ENCODE measurements around the gene C2orf80. TPM values are rescaled to one million over a fixed set of nuclear protein-coding genes. Genes with fewer than 3 reads are reported as not detected.

The C2orf80 gene
- total RNA-seq, 2 donors from 2014 or later = 0.55 TPM; not detected in 1

DNA sequence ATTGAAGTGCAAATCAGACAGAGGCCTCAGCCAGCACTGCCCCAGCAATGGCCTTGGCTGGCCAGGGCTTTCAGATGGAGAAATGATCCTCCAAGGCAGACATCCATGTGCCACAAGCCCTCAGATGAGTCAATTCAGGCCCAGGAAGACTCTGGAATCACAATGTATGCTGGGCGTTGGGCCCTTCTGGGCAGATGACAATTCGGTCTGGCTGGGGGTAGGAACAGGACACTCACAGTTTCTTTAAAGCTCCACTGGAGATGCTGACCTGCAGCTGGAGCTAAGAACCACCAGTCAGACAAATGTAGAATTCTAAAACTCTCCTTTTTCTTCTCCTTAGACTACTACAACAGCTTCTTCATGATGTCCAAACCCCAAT, 53.1 kb downstream of the C2orf80 start:
- DNase-seq = no peak
- no peak overlapping the region for H3K4me3 ChIP-seq (ENCODE audit: low read length)
- H3K36me3 ChIP-seq (ENCODE audit: control insufficient read depth, insufficient read depth, low read length) = no peaks in the 10 kb centered on the region
- Mint-ChIP-seq H3K36me3 (ENCODE audit: low read depth) (peaks cover 8% of the 10 kb centered on the region), H3K27ac (no peak overlapping the region), H3K9me3 (peaks cover 44% of the 10 kb centered on the region), H3K4me3 (no peak overlapping the region), H3K27me3 (ENCODE audit: insufficient read depth) (no peaks in the 10 kb centered on the region), H3K4me1 (peaks cover 8% of the 10 kb centered on the region)
- no peaks in the 10 kb centered on the region for H3K27me3 ChIP-seq (ENCODE audit: control insufficient read depth, insufficient read depth, low read length, poor library complexity, severe bottlenecking)
- H3K27ac ChIP-seq (ENCODE audit: low read depth, low read length) = no peak overlapping the region
- no peaks in the 10 kb centered on the region for H3K4me1 ChIP-seq (ENCODE audit: control insufficient read depth, insufficient read depth, low read length)
- TF ChIP-seq, protein P1, sequence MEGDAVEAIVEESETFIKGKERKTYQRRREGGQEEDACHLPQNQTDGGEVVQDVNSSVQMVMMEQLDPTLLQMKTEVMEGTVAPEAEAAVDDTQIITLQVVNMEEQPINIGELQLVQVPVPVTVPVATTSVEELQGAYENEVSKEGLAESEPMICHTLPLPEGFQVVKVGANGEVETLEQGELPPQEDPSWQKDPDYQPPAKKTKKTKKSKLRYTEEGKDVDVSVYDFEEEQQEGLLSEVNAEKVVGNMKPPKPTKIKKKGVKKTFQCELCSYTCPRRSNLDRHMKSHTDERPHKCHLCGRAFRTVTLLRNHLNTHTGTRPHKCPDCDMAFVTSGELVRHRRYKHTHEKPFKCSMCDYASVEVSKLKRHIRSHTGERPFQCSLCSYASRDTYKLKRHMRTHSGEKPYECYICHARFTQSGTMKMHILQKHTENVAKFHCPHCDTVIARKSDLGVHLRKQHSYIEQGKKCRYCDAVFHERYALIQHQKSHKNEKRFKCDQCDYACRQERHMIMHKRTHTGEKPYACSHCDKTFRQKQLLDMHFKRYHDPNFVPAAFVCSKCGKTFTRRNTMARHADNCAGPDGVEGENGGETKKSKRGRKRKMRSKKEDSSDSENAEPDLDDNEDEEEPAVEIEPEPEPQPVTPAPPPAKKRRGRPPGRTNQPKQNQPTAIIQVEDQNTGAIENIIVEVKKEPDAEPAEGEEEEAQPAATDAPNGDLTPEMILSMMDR (conservative IDR thresholded peaks at IDR 0.05) = no peak
- WGBS, 2 experiments (ENCODE audit: insufficient coverage in 1 of 2, insufficient read length in 1 of 2) = 87 to 100% methylated on average over 2 of the region's 2 CpGs
- peaks cover 50% of the 10 kb centered on the region for H3K9me3 ChIP-seq (ENCODE audit: control insufficient read depth, low read length)
- H3K9ac ChIP-seq (ENCODE audit: extremely low read depth, low read length, poor library complexity, severe bottlenecking) = no peak overlapping the region

DNA sequence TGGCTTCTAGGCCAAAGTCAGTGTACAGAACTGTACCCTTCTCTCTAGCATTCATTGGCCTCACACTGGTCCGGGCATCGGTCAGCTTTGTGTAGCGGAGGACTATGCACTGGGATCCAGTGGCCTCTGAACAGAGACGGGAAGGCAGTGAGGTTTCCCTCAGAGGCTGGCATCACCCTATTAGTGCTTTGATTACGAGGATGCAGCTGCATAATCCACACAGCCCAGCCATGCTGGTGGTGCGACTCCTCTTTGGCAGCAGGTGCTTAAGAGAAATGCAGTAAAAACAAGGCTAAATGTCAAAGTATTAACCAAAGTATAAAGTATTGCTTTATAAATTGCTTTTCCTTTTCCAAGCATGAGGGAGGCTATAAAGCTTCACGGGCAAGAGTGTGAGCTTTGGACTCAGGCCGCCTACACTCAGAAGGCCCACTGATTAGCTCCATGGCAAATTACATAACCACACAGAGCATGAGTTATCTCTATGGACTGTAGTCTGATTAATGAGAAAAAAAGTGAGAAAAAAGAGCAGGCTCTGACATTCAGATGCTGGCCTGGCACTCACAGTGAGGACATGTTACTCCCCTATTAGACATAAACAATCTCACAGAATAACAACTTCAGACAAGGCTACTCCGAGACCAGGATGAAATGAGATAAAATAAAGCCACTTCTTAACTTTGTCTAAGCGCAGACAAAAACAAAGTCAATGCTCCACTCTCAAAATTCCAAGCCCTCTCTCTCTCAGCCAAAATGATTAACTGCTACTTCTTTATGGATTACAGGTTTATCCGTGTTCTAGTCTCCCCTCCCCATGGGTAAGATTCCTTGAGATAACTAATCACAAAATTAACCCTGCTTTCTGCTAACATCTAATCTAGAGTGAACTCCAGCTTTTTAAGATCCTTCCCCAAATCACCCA, 53.8 kb downstream of the C2orf80 start:
- Mint-ChIP-seq H3K27ac (no peak overlapping the region), H3K36me3 (ENCODE audit: low read depth) (peaks cover 8% of the 10 kb centered on the region), H3K27me3 (ENCODE audit: insufficient read depth) (no peaks in the 10 kb centered on the region), H3K4me1 (peaks cover 9% of the 10 kb centered on the region), H3K9me3 (peaks cover 40% of the 10 kb centered on the region), H3K4me3 (no peak overlapping the region)
- Histone ChIP-seq H3K4me1 (ENCODE audit: control insufficient read depth, insufficient read depth, low read length) (no peaks in the 10 kb centered on the region), H3K27ac (ENCODE audit: low read depth, low read length) (no peak overlapping the region), H3K27me3 (ENCODE audit: control insufficient read depth, insufficient read depth, low read length, poor library complexity, severe bottlenecking) (no peaks in the 10 kb centered on the region), H3K4me3 (ENCODE audit: low read length) (no peak overlapping the region), H3K9ac (ENCODE audit: extremely low read depth, low read length, poor library complexity, severe bottlenecking) (no peak overlapping the region), H3K9me3 (ENCODE audit: control insufficient read depth, low read length) (peaks cover 45% of the 10 kb centered on the region), H3K36me3 (ENCODE audit: control insufficient read depth, insufficient read depth, low read length) (no peaks in the 10 kb centered on the region)
- 94% methylated on average over 7 to 11 of the region's 11 CpGs for WGBS, 2 experiments (ENCODE audit: insufficient coverage in 1 of 2, insufficient read length in 1 of 2)
- no peak for DNase-seq
- TF ChIP-seq, protein P1 (conservative IDR thresholded peaks at IDR 0.05) = no peak

DNA sequence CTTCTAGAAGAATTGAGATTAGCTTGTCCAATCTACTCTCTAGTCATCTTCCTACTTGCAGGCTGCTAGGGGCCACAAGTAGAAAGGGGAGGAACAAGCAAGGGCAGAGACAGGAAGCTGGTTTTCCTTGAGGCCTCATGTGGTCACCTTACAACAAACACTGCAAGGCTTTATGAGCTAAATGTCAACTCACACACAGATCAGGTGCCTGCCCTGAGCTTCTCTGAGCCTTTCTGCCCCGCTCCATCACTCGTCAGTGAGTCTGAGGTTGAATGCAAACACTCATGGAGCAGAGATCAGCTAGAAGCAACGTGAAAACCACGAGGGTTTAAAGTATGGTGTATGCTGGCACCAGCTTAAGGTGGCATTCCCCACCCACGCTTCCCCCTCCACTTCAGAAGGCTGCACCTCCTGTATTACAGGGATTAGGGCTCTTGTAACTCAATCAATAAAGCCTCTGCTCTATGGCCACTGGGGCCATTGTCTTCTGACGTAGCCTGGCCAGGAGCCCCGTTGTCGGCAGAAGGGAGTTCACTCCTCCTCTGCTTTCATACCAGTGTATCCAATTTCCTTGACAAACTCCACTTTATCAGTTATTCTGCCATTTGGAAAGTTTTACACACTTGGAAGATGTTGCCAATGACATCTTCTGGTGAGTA, 54.8 kb downstream of the C2orf80 start:
- peaks cover 8% of the 10 kb centered on the region for H3K36me3 Mint-ChIP-seq (ENCODE audit: low read depth)
- H3K36me3 ChIP-seq (ENCODE audit: control insufficient read depth, insufficient read depth, low read length) = no peaks in the 10 kb centered on the region
- no peak overlapping the region for H3K27ac Mint-ChIP-seq
- DNase-seq = no peak
- H3K9ac ChIP-seq (ENCODE audit: extremely low read depth, low read length, poor library complexity, severe bottlenecking) = no peak overlapping the region
- peaks cover 35% of the 10 kb centered on the region for H3K9me3 ChIP-seq (ENCODE audit: control insufficient read depth, low read length)
- no peaks in the 10 kb centered on the region for H3K27me3 Mint-ChIP-seq (ENCODE audit: insufficient read depth)
- no peaks in the 10 kb centered on the region for H3K27me3 ChIP-seq (ENCODE audit: control insufficient read depth, insufficient read depth, low read length, poor library complexity, severe bottlenecking)
- no peak overlapping the region for H3K4me3 Mint-ChIP-seq
- TF ChIP-seq, protein P1 (conservative IDR thresholded peaks at IDR 0.05) = no peak
- peaks cover 15% of the 10 kb centered on the region for H3K4me1 Mint-ChIP-seq
- peaks cover 31% of the 10 kb centered on the region for H3K9me3 Mint-ChIP-seq
- H3K27ac ChIP-seq (ENCODE audit: low read depth, low read length) = no peak overlapping the region
- no peak overlapping the region for H3K4me3 ChIP-seq (ENCODE audit: low read length)
- WGBS, 2 experiments (ENCODE audit: insufficient coverage in 1 of 2, insufficient read length in 1 of 2) = 62 to 65% methylated on average over 6 to 7 of the region's 8 CpGs
- no peaks in the 10 kb centered on the region for H3K4me1 ChIP-seq (ENCODE audit: control insufficient read depth, insufficient read depth, low read length)
